Left forelimb (tissue), 1 donor: ENCODE results near the gene DMD.
"Not testable (repeated sequence)": the region's sequence is repeated elsewhere in the genome, so short reads cannot be mapped to it uniquely, and the experiment has no call there.

Experiments used
- DNase-seq: peaks from one replicate; pipeline ENCODE4 v3.0.0-alpha.2; 2018; ENCODE audit warnings: low spot score

Gene DMD

DNA sequence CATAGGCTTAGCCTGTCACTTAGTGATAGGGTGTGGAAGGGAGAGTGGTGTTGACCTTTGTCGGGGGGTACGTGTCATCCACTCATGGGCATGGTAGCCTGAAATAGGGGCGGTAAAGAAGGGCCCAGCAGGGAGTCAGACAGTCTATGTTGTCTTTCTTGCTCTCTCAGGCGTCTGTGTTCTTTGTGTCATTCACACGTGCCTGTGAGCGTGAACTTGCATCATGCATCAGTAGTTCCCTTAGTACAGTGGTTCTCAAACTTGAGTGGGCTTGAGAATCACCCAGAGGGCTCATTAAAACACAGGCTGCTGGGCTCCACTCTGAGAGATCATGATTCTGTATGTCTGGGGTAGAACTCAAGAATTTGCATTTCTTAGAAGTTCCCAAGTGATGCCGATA lies 1688.6 kb downstream of the DMD start:
- DNase-seq = no peak

DNA sequence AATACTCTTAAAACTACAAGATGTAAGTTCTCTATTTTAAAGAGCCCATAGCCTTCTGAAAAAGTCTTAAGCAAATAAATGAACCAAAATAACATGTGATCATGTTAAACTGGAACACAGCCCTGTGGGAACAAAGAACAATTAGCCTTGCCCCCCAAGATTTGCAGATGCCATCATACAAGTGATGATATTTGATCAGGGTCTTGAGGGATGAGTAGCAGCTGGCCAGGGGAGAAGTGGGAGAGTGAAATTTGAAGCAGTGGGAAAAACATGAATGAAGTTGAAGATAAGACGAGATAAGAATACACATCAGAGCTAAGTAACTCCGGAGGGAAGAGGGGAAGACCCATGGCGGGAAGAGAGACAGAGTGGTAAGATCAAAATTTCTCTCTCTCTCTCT lies 1689.4 kb downstream of the DMD start:
- DNase-seq = no peak

DNA sequence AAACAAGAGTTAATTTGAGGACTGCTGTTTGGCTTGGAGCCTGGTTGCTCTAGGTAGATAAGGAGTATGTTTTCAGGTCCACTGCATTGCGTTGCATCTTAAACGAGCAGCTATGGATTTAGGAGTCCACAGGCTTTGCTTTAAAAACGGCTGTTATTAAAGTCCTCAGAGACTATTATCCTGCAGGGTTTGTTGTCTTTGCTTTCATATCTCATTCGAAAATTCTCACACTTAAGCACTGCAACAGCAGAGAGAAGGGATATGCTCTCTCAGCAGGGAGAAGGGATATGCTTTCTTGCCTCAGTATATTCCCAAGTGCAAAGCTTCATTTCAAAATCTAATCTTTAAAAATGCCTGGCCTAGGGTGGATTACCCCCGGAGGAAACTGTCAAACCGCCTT lies 1694.8 kb downstream of the DMD start:
- no peak for DNase-seq

DNA sequence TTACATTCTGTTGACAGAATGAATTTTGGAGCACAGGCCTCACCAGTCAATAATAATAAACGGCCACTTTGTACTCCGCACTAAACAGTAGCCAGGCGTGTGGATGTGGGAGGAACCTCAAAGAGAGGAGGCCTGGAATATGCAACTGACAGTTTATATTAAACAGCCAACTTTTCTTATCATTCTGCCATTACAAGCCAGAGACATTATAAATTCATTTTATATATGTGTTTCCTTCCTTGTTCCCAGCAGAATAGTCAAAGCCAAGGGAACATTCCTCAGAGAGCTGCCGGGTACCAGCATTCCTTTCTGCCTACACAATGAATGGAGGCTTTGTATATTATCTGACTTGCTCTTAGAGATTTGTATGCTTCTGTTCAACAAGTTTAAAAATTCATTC lies 1703.0 kb downstream of the DMD start:
- no peak for DNase-seq

DNA sequence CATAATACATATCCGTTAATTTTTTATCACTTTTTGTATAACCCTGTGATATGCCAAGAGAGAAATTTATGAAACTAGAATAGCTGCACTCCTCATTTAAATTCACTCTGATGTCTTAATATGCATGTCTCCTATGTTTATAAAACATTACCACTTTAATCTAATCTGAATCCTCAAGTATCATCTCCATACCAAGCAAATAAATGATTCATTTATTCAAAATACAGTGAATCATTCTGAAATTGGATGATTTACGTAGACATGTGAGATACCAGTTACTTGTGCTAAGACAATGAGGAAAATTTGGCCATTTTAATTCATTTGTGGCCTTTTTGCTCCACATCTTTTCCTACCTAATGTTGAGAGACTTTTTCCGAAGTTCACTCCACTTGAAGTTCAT lies 1704.4 kb downstream of the DMD start:
- DNase-seq = no peak

DNA sequence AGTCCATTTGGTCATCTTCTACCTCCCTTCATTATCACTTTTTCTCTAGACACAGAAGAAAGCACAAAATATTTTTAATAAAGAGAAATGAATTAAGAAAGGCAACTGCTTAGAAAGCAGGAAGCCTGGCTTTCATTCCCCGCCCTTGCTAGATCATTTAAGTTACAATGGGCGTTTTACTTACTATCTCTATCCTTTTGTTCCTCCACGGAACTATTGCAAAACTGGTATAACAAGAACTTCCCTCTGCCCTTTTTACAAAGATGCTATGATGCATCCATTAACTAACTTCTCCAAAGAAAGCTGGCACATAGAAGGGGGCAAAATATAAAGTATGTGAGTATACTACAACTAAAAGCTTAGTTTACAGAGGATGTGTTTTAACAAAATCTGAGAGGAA lies 1705.0 kb downstream of the DMD start:
- DNase-seq = no peak

DNA sequence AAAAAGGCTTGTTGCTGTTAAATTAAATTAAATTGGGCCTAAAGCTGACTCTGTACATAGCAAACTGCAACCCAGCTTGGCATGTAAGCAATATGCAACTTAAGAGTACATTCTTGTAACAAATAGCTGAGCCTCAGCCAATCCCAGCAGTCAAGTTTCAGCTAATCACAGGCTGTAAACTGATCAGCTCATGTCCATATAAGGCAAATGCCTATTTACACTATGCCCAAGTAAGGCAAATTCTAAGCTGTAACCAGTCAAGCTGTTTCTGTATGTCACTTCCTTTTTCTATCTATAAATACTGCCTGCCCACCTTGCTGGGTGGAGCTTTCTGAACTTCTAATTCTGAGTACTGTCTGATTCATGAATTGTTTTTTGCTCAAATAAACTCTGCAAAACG lies 1710.4 kb downstream of the DMD start:
- DNase-seq = no peak

DNA sequence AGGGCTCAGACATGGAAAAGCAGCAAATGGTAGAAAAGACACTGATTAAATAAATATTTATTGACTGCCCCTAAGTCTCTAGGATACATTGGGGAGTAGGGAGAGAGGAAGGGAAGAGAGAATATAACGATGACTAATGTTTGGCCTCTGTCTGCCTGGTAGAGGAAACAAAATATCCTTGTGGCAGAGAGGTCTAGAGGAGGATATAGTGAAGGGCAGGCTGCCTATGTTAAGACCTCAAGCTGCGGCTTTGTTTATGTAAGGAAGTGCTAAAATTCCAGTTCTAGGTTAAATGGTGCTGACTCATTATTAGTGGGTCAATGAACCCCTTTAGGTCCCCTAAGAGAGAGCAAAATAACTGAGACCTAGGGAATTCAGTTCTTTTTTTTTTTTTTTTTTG lies 1712.2 kb downstream of the DMD start:
- DNase-seq = no peak

DNA sequence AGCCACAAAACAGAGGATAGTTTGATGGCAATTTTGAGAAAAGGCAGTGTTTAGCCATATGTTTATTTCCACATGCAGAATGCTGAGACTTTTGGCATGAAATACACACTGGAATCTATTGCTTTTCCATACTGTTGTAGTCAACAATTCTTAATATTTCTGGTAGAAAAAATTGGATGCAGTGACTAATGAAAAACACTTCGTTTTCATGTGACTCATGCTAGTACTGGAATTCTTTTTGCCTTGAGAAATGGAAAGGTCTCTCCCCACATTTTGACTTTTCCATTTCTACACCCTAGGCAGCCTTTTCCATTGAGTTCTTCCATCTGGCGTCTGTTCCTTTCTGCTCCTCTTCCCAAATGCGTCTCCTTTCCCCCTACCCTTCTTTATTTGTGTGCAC lies 1714.3 kb downstream of the DMD start:
- no peak for DNase-seq

DNA sequence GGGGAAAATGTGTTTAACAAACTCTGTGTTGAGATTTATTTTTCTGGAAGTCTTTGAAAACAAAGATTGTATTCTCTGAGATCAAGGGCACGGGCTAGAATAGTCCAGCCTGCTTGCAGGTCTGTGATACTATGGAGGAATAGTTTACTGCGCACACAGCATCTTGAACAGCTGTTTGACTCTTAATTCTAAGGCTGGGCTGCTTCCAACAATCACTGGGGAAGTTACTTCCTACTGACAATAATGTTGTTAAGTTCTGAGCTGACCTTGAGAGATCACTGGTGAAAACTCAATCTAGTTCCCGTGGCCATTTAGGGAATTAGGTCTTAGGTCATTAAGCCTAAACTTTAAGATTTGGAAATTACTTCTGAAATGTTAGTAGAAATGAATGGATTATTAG lies 1723.4 kb downstream of the DMD start:
- no peak for DNase-seq

DNA sequence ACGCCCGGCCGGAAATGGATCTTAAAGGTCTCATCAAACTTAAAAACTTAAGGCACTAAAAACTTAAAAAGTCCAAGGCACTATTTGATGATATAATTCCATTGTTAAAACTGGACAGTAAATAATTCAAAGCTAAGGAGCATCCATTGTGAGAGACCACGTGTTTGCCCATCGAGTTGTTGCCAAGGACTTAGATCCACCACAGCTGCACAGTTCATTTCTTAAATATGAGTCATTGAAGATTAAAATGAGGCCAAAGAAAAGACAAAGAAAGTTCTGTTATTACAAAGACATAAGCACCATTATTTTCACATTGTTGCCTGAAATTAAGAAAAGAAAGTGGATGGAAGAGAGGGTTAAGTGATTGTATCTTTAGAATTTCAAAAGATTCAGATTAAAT lies 1728.0 kb downstream of the DMD start:
- no peak for DNase-seq

DNA sequence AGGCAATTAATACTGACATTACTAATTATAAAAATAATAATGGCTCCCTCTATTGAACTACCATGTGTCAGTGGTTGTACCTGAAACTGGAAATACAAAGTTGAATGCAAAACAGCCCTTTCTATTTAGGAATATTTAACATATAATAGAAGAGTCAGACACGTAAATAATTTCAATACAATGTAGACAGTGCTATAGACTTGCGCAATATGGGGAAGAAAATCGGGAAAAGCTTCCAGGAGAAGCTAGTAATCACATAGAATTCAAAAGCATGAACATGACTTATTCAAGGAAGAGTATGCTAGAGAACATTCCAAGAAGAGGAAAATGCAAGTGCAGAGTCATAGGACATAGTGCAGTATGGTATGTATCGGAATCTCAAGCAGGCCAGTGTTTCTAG lies 1730.7 kb downstream of the DMD start:
- DNase-seq = no peak

DNA sequence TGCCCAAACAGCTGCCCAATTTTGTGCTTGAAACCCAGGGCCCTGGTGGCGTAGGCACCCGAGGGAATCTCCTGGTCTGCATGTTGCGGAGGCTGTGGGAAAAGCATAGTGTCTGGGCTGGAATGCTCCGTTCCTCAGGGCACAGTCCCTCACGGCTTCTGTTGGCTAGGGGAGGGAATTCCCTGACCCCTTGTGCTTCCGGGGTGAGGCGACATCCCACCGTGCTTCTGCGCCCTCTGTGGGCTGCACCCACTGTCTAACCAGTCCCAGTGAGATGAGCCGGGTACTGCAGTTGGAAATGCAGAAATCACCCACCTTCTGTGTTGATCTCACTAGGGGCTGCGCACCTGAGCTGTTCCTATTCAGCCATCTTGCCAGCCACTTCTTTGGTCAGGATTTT lies 1740.1 kb downstream of the DMD start:
- DNase-seq = no peak

DNA sequence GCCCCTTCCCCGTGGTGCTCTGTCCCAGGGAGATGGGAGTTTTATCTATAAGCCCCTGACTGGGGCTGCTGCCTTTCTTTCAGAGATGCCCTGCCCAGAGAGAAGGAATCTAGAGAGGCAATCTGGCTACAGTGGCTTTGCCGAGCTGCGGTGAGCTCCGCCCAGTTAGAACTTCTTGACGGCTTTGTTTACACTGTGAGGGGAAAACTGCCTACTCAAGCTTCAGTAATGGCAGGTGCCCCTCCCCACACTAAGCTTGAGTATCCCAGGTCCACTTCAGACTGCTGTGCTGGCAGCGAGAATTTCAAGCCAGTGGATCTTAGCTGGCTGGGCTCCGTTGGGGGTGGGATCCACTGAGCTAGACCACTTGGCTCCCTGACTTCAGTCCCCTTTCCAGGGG lies 1740.6 kb downstream of the DMD start:
- not testable (repeated sequence) for DNase-seq

DNA sequence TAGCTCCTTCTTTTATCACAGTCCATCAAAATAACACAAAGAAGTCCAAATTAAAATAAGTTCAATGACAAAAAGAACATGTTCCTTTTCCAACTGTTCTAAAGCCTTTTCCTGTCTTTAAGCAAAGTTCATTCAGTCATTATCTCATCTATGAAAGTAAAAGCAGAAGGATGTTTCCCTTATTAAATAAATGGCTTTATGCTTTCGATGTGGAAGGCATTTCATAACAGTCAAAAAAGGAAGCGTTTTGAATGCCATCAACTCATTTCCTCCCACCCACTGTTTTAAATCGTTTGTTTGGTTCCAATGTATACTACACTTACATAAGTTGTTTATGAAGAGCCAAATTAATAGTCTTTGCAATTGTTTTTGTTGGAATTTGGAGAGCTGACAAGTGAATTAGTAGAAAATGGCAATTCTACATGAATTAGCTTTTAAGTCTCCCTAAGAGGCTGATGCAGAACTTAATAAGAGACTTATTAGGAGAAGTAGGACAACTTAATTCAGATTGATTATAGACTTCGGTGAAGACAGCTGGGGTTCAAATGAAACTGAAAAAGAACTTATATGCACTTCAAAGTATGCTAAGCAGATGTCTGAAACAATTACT lies 1746.9 kb downstream of the DMD start:
- DNase-seq = no peak

DNA sequence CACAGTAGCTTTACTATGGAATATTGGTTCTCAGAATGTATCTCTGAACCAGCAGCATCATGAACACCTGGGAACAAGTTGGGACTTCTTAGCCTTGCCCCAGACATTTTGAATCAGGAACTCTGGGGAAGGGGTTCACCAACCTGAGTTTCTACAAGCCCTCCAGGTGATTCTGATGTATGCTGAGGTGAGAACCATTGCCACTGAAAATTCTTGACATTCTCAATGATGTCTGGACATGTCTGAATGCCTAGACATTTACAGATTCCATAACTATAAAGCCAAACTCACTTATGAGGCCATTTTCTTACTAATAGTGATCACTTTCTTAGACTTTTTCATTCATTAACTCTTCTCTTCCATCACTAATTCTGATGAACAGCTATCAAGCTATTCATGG lies 1750.1 kb downstream of the DMD start:
- no peak for DNase-seq

DNA sequence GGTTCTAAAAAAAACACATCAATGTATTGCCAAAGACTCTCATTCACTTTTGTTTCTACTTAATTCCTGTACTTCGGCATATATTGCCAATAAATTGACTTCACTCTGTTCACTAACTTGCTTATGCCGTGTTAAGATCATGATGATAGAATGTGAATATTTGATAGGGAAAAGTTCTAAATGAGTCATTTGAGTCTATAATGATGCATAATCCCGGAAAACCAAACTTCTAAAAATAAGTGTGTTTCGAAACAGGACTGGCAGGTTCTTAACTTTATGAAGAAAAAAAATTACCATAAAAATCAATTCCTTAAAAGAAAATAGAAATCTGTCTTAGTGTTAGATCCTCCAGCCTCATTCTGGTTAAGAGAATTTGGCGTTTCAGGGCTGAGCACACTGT lies 1752.0 kb downstream of the DMD start:
- no peak for DNase-seq

DNA sequence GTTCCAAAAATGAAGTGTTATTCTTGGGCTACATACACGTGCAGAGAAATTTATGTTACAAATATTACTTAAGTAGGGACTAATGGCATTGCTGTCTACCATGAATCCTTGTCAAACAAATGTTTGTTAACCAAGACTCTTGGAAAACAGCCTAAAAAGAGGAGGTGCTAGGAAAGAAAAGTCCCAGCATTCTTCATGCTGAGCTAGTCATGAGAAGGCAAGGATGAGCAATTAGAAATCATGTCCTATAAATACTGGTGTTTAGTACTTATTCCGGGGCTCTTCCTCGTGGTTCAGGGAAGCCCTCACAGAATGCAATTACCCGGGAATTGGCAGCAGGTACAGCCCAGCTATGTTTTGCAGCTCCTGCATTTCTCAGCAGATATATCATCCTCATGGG lies 1761.4 kb downstream of the DMD start:
- DNase-seq = no peak

DNA sequence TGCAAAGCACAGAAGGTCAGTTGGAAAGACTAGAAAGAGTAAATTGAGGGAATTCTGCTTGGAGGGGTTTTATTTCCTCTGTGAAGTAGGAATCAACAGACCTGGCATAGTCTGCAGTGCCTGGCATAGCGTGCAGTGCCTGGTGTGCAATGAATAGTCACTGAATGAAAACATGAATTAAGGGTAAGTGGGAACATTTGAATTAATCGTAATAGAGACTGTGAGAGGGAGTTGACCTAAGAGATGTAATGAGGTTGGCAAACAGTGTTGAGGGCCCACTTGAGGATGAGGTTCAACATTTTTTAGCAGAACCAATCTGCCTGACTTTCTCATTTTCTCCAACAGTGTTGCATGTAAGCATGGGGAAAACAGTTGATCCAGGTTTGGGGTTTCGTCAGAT lies 1762.3 kb downstream of the DMD start:
- DNase-seq = no peak

DNA sequence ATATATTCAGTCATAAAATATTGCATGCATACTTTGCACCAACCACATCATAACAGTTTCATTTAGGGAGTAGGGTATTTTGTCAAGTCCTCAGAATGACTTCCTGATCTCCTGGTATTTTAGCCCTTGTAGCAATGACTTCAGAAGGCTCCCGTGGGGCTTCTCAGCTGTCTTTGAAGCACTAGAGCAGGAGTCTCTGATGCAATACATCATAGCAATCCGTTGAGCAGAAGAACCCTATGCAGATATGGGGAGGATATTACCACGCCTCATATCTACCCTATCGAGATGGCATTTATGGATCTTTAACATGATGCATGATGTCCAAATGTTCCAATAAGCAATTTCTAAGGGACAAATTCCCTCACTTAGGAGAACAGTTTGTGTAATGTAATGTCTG lies 1765.8 kb downstream of the DMD start:
- no peak for DNase-seq

DNA sequence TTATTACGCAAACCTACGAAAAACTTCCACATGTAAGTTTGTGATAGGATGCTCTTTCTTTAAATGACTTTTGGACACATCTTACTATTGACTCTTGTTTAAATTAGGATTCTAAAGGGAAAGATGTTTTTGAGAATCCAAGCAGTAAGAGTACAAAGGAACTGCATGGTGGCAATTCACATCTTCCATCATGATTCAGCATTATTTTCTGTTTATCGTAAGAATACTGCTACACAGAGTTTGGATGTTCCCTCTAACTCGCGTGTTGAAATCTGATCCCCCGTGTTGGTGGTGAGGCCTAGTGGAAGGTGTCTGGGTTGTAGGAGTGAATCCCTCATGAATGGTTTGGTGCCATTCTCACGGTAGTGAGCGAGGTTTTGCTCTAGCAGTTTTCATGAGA lies 1767.7 kb downstream of the DMD start:
- DNase-seq = no peak

DNA sequence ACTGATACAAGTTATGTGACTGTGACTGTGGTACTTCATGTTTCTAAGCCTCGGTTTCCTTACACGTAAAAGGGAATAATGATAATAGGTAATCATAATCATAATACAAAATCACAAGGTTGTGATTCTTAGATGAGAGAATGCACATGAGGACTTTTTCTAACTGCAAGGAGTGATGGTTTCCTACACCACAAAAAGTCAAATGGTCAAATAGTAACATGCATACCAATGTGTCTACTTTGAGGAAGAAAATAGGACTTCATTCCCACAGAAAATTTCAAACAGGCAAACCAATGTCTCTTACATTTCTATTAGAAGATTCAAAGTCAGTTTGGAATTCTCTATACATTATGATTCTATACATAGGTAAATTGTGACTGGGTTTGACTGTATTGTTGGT lies 1770.8 kb downstream of the DMD start:
- DNase-seq = no peak

DNA sequence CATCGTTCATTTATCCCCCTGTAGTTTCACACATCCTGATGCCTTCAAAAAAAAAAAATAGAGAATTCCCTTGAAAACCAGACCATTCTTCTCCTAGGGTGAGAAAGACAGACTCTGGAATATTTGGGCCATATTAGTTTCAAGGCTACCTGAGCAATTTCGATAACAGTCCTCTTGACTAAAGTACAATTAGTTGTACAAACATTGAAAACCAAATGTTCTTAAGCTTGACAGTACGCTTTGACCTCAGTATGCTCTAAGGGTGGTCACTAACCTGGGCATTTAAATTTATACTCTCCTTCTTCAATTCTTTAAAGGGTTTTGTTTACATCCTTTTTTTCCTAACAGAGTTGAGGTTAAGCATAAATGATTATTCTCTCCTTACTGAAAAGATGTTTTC lies 1774.9 kb downstream of the DMD start:
- no peak for DNase-seq

DNA sequence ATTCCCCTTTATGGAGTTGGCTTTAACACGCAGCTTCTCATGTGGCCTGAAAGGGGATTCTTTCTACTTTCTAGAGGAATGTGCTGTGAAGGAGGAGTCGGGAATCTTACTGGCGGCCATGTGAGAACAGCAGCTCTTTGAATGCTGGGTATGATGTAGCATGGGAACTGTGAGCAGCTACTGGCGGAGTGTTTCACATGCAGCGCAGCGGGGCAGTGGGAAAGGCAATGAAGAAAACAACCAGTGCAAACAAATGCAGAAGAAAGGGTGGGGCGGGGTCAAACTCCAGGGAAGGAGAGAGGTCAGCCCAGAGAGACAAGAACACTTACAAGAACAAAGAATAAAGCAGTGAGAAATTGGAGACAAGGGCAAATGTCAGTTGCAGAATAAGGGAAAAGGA lies 1775.8 kb downstream of the DMD start:
- peak; percentile 53 for DNase-seq

DNA sequence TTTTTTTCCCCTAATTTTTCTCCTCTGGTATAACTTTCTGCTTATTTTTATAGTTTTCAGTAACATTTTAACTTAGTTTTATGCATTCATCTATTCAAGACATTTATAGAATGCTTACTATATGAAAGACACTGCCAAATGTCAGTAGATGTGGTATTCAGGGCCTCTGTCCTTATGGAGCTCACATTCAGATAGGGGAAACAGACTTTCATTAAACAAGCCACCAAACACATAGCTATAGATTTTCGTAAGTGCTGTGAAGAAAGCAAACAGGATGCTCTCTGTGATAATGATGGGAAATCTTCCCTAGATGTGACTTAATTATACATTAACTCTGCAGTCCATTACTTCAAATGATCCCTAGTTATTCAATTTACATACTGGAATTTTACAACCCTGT lies 1777.5 kb downstream of the DMD start:
- no peak for DNase-seq
